GF-D8 (cell line): Measurements from ENCODE around the gene USP3.
A peak's percentile ranks its signal among the peaks of the same experiment; 100 is the strongest.

ENCODE experiments used
- DNase-seq: peaks from one replicate; lab custom pipeline; 2025; lab: John Stamatoyannopoulos, UW

Gene USP3

DNA sequence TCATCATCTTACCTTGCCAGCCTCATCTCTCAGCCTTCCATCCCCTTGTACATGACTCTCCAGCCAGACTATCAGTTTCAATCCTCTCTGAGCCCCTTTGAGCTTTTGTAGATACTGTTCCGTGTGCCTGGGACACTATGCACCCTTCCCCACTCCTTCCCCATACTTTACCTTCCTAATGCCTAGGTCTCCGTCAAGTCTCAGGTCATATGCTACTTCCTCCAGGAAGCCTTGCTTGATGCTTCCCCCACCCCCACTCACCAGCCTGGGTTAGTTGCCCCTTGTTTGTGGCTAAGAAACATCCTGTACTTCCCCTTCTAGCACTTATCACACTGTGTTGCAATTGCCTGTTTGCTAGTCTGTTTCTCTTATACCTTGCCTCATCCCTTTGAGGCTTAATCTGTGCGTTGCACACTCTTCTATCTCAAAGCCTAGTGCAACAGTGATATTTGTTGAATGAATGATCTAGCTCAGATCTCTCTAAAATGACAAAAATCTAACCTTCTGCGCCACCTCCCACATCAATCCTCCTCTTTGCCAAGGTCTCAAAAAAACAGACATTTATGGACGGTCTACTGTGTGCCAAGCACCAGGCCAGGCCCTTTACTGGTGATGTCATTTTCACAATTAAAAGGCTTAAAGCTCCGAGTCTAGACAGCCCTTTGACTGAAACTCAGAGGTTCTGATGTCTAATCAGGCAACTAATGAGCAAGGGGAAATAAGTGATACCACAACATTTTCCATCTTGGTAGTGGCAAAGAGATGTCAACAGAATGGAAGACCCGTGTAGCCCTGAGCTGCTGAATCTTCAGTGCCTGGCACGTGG lies 6.5 kb upstream of the USP3 start:
- peak; percentile 76 for DNase-seq

DNA sequence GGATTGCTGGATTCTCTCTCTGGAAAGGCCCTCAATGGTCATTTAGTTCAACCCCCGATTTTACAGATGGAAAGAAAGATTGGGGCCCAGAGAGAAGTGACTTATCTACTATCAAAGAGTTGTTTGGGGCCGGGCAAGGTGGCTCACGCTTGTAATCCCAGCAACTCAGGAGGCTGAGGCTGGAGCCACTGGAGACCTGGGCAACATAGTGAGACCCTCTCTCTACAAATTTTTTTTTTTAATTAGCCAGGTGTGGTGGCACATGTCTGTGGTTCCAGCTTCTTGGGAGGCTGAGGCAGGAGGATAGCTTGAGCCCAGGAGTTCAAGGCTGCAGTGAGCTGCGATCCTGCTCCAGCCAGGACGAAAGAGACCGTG lies 5.2 kb upstream of the USP3 start:
- no peak for DNase-seq

GRCh38 chr15:63499611-63500010 lies 4.8 kb upstream of the USP3 start:
- no peak for DNase-seq

GRCh38 chr15:63500265-63501250 lies 3.8 kb upstream of the USP3 start:
- no peak for DNase-seq

DNA sequence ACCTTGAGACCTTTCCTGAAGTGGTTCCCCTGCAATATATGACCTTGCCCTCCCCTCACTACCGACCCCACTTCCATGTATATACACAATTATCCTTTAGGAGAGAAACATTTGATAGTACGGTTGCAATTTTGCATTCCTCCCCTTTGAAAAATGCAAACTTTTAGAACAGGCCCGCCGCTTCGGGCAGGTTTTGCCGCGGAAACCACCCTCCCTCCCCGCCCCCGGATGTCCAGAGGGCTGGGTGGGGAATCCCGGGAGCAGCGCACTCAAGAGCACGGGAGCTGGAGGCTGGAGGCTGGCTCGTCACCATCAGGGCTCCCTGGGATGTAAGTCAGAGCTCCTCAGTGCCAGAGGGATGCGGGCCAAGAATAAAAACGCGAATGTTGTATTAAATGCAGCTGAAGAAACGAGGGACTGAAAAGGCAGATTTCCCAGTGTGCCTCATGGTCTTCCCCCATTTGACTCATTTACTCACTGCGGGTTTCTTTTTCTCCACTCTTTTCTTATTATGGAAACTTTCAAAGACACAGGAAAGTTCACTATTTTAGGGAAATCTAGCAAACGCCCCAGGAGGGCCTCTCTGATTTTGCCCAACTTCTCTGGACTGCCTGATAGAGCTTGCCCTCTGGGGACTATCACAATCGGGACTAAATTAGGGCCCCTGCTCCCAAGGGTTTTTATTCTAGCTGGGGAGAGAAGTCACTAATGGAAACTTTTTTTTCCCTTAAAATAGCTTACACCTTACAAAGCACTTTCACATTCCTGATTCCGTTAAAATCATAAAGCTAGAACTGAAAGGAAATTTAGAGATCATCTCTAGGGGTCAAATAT lies 2.9 kb upstream of the USP3 start:
- DNase-seq = no peak

DNA sequence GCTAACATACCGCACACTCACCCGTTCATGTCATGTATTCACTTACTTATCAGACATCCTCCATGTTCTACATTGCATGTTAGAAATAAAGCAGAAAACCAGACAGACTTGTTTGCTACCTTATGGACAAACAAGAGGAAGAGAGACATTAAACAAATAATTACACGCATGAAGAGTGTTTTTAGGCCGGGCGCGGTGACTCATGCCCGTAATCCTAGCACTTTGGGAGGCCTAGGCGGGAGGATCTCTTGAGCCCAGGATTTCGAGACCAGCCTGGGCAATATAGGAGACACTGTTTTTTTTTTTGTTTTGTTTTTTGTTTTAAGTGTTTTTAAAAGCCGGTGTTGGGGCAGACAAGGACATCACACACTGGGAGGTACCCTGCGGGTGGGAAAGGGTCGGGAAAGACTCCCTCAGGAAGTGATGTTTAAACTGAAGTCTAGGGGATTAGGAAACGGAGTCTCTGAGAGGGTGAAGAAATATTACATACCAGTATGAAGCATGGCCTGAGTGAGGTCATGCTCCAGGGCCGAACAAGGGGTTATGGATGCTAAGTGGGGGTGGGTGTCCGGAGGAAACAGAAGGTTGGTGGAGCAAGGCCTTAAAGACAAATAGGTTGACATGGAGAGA lies 2.1 kb upstream of the USP3 start:
- DNase-seq = no peak

GRCh38 chr15:63502843-63503738 lies 1.3 kb upstream of the USP3 start:
- DNase-seq = peak; percentile 92

DNA sequence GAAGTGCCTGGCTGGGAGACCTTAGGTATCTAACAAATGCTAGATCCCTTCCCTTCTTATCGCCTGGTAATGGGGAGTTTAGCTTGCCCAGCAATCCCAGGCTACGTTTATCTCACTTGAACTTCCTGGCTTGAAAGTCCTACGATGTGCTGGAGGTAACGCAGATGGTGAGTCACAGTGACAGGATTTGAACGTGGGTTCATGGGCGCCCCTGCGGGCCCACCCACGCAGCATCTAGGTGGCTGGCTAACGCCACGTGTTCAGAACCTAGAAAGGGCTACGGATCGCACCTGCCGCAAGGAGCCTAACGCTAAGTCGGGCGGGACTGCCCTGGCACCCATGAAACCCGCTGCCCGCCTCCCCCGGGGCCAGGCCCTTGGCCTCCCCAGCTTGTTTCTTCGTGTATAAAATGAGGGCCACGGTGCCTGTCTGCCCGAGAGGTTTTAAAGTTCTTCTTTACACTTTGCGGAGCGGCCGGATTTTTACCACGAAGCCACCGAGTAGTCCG lies 600 bp upstream of the USP3 start:
- DNase-seq = no peak

DNA sequence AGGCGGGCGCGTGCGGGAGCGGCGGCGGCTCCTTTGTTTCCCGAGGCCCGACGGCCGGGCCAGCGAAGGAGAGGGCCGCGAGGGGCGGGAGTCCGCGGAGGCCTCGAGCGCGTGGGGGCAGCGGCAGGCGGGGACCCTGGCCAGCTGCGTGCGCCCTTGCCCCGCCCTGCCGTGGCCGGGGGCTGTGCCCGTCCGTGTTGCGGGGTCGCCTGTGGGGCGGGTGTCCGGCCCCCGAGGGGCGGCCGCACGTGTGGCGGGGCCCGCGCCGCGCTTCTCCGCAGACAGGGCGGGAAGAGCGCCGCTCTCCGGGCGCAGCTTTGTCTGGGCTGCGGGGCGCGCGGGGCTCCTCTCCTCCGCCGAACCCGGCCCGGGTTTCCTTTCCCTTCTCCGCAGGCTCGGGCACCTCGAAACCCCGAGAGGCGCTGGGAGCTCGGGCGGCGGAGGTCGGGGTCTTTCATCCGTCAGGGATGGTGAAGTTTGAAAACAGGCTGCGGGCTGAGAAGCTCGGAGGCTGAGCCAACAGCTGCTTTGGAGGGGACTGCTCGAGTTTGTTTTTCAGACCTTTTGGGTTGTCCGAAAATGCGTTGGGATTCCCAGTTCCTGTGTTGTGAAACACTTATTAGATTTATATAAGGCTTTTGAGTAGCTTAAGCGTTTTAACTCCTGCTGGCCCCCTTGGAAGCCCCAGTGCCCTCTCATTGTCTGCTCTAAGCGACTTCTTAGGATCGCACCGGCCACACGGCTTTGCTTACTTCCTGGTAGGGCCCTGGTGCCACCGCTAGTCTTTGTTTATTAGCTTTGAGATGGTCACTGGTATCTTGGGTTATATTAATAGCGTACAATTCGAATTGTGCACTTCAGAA lies 817 bp downstream of the USP3 start:
- no peak for DNase-seq

- DNase-seq = no peak
Observed at GRCh38 chr15:63505842-63506222, 1.4 kb downstream of the USP3 start.

GRCh38 chr15:63506537-63507035 lies 2.2 kb downstream of the USP3 start:
- DNase-seq = no peak

GRCh38 chr15:63507878-63508818 lies 3.8 kb downstream of the USP3 start:
- no peak for DNase-seq

GRCh38 chr15:63509056-63509954 lies 4.9 kb downstream of the USP3 start:
- no peak for DNase-seq

GRCh38 chr15:63509955-63510940 lies 5.9 kb downstream of the USP3 start:
- no peak for DNase-seq

- DNase-seq = no peak
Observed at GRCh38 chr15:63512148-63512547, 7.8 kb downstream of the USP3 start.

DNA sequence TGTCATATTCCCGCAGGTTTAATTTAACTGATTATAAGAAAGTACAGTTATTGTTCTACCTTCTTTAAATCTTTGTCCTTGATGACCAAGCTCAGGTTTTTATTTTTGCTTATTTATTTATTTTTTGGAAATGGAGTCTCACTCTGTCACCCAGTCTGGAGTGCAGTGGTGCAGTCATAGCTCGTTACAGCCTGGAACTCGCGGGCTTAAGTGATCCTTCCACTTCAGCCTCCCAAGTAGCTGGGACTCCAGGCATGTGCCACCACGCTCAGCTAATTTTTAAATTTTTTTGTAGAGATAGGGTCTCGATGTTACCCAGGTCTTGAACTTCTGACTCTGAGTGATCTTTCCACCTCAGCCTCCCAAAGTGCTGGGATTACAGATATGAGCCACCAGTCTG lies 8.9 kb downstream of the USP3 start:
- DNase-seq = no peak
